Measurements from ENCODE around the gene GAL. TPM values are rescaled to one million over a fixed set of nuclear protein-coding genes. Genes with fewer than 3 reads are reported as not detected.
A peak's percentile ranks its signal among the peaks of the same experiment; 100 is the strongest.

The GAL gene
- total and polyA plus RNA-seq, 10 donors = not detected

DNA sequence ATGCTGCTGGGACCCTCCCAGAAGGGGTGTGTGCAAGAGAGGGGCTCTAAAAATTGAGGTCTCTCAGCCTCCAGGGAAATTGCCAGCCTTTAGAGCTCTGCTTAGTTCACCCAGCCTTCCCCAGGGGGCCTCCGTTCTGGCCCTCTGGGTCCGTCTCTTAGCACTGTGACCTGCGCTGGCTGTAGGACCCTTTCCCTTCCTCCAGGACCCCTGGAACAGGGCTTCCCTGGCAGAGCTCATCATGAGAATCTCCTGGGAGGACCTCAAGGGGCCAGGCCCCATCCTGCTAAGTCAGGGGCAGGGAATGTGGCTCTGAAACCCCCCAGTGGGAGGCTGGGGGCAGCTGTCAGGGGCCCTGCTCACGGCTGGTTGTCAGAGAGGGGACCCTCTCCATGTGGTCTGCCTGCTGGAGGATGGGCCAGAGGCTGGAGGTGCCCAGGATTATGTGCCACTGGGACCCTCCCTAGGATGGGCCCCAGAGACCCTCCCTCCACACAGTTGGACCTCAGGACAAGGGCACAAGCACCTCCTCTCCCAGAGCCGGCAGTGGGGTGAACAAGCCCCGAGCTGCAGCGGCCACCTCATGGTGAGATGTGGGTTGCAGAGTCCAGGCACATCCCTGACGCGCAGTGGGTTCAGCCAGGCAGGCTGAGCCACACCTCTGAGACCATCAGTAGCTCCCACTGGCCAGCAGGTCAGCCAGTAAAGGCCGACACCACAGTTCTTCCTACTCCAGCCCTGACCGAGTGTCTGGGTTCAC lies 27.1 kb upstream of the GAL start:
- no peak for TF ChIP-seq POLR2A (IDR thresholded peaks at IDR 0.05)
- no peak for TF ChIP-seq POLR2AphosphoS5 (IDR thresholded peaks at IDR 0.05)
- no peak for TF ChIP-seq CTCF (IDR thresholded peaks at IDR 0.05 in 8 of 11, conservative IDR thresholded peaks at IDR 0.05 in 3 of 11)
- Histone ChIP-seq H3K4me3 (no peak overlapping the region), H3K4me1 (no peaks in the 10 kb centered on the region), H3K27me3 (replicated peaks in 1 of 7) (peaks cover 0 to 46% (median 0%) of the 10 kb centered on the region in 7 donors), H3K27ac (no peak overlapping the region), H3K36me3 (no peaks in the 10 kb centered on the region), H3K9me3 (peaks cover 0 to 10% (median 4%) of the 10 kb centered on the region in 8 donors)
- WGBS, 5 donors = 90 to 93% (median 92%) methylated on average over 3 to 11 of the region's 11 CpGs
- no peak for DNase-seq
- intact Hi-C loops (cut with DNase I; ENCODE audit: low total_unique reads) = no loop called here

GRCh38 chr11:68658097-68658496 lies 26.2 kb upstream of the GAL start:
- WGBS, 5 donors = 90 to 96% (median 93%) methylated on average over 8 of the region's 8 CpGs
- Histone ChIP-seq H3K27me3 (replicated peaks in 1 of 7) (peaks cover 0 to 40% (median 0%) of the 10 kb centered on the region in 7 donors), H3K9me3 (peaks cover 0 to 10% (median 4%) of the 10 kb centered on the region in 8 donors), H3K4me1 (no peaks in the 10 kb centered on the region), H3K27ac (no peak overlapping the region), H3K4me3 (no peak overlapping the region), H3K36me3 (no peaks in the 10 kb centered on the region)
- TF ChIP-seq CTCF (IDR thresholded peaks at IDR 0.05 in 8 of 11, conservative IDR thresholded peaks at IDR 0.05 in 3 of 11) = no peak
- TF ChIP-seq POLR2AphosphoS5 (IDR thresholded peaks at IDR 0.05) = no peak
- no peak for TF ChIP-seq POLR2A (IDR thresholded peaks at IDR 0.05)
- intact Hi-C loops (cut with DNase I; ENCODE audit: low total_unique reads) = no loop called here
- no peak for DNase-seq

DNA sequence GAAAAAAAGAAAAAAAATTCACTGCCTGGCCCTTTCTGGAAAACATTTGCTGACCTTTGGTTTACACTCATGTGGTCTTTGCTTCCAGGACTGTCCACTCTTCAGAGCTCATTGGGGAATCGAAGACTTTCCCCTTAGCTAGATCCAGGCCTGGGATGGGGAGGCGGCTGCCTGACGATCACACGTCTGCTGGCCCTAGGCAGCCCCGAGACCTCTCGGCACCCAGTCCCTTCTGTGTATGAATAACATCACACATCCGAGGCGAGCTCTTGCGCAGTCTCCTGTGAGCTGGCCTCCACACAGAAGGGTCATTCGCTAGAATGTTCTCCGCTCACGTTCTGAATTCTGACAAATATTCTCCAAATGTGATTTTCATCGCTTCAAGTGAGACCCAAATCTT lies 25.7 kb upstream of the GAL start:
- intact Hi-C loops (cut with DNase I; ENCODE audit: low total_unique reads) = no loop called here
- Histone ChIP-seq H3K36me3 (no peaks in the 10 kb centered on the region), H3K27me3 (replicated peaks in 1 of 7) (peaks cover 0 to 40% (median 0%) of the 10 kb centered on the region in 7 donors), H3K9me3 (peaks cover 0 to 10% (median 4%) of the 10 kb centered on the region in 8 donors), H3K27ac (no peak overlapping the region), H3K4me1 (no peaks in the 10 kb centered on the region), H3K4me3 (no peak overlapping the region)
- DNase-seq = no peak
- 88 to 95% (median 89%) methylated on average over 13 of the region's 13 CpGs for WGBS, 5 donors
- TF ChIP-seq POLR2AphosphoS5 (IDR thresholded peaks at IDR 0.05) = no peak
- no peak for TF ChIP-seq POLR2A (IDR thresholded peaks at IDR 0.05)
- TF ChIP-seq CTCF (IDR thresholded peaks at IDR 0.05 in 8 of 11, conservative IDR thresholded peaks at IDR 0.05 in 3 of 11) = no peak

GRCh38 chr11:68659158-68659921 lies 25.0 kb upstream of the GAL start:
- Histone ChIP-seq H3K9me3 (peaks cover 0 to 10% (median 4%) of the 10 kb centered on the region in 8 donors), H3K27me3 (replicated peaks in 1 of 7) (peaks cover 0 to 40% (median 0%) of the 10 kb centered on the region in 7 donors), H3K4me1 (no peaks in the 10 kb centered on the region), H3K36me3 (no peaks in the 10 kb centered on the region), H3K27ac (no peak overlapping the region), H3K4me3 (no peak overlapping the region)
- intact Hi-C loops (cut with DNase I; ENCODE audit: low total_unique reads) = no loop called here
- TF ChIP-seq POLR2AphosphoS5 (IDR thresholded peaks at IDR 0.05) (peak; percentile 12 to 17 (median 13)), POLR2A (IDR thresholded peaks at IDR 0.05) (no peak)
- peak; percentile 54 for DNase-seq
- WGBS, 5 donors = 67 to 80% (median 72%) methylated on average over 20 to 22 of the region's 22 CpGs
